Measurements from ENCODE around the gene FAM222B.
"Not testable (repeated sequence)": the region's sequence is repeated elsewhere in the genome, so short reads cannot be mapped to it uniquely, and the experiment has no call there.

Gene FAM222B, protein sequence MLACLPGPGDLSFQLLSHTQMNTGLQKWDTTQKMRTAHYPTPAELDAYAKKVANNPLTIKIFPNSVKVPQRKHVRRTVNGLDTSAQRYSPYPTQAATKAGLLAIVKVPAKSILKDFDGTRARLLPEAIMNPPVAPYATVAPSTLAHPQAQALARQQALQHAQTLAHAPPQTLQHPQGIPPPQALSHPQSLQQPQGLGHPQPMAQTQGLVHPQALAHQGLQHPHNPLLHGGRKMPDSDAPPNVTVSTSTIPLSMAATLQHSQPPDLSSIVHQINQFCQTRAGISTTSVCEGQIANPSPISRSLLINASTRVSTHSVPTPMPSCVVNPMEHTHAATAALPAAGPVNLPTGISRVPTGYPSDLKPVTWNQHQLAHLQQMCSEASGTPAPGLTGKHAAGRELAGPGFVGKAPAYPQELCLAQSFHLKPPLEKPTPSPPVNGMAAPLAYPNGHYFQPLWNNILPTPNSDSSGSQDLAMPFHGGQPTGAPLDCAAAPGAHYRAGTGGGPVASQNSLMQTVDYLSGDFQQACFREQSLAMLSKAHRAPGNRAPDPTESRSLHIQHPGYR

DNA sequence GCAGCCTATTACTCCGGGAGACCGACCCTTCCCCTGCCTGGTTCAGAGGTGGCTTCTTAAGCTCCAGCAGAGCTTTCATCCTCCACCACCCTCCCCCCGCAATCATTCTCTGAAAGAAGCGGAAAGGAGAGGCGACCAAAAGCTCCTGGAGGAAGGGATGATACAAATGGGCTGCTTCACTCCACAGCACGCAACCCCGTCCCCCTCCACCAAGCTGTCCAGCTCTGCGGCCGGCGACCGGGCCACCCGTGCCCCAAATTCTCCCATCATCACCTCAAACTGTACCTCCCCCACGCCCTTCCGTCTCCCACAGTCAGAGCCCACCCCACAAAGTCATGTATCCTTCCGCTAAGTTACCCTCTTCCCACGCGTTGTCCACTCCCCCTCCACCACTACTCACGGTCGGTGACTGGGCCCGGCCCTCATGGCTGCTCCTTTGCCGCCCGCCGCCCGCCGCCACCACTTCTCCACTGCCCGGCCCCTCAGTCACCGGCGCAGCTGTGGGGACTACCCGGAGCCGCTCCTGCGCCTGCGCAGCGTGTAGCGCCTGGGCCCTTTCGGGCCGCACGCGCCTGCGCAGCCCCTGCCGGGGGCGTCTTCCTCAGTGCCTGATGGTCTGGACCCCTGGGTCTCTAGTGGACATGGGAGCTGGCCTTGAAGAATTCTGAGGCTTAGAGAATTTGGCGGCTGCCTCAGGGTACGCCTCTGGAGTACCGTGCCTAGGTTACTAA is at the start of gene FAM222B:
Gene FAM222B (minus strand): TSS at position 509 of the 731 bp plus-strand sequence. CDS start 76,123 bp downstream, outside the sequence.
- peak; percentile 72 for FAIRE-seq

DNA sequence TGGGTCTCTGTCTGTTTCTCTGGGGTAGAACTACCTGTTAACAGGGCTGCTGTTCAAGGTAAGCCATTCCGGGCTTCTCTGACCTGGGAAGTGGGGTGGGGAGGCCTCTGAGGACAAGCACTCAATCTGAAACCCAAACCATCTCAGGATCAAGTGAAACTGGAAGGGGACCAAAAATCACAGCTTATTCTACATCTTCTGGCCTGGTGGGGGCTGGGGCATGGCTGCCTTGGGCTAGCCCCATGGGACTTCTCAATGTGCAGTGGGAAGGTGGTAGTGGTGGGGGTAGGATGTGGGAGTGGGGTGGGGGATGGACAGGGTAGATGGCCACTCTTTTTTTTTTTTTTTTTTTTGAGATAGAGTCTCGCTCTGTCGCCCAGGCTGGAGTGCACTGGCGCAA is 49.4 kb upstream of the FAM222B start:
- peak; percentile 50 for DNase-seq (ENCODE audit: extremely low spot score, insufficient read length, low read depth)
- FAIRE-seq, result peak; percentile 88

More for the DNA sequence above, at the start of gene FAM222B:
- DNase-seq (ENCODE audit: extremely low spot score, insufficient read length, low read depth), result peak; percentile 99

DNA sequence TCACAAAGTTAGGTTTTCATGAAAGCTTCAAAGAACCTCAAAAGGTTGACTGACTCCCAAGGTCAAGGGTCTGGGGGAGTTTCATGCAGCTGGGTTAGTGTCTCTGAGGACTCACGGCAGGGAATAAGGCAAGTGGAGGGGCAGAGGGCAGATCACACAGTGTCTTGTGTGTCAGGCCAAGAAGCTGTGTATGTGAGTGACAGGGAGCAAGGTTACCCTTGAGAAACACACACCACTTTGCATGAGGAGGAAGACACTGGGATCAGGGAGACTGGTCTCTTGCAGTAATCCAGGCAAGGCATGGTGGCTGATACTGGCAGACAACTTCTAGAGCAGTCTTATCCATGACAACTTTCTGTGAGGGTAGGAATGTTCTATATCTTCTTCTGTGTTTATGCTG is 48.6 kb upstream of the FAM222B start:
- DNase-seq (ENCODE audit: extremely low spot score, insufficient read length, low read depth), result no peak
- no peak for FAIRE-seq

DNA sequence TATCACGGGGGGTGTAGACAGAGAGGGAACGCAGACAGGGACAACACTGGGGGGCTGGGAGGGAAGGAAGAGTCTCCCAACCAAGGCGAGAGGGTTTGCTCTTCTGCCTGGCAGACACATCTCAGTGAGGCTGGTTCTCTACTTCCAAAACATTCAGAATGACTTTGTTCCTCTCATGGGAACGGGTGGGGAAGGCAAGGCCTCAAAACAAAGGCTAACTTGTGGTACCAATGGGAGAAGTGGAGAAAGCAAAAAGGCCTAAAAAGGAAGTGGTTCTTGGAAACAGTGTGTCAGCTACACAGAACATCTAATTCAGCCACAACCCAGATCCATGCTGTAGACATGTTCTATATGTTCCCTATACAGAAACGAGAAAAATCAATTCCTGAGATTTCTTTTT is 47.4 kb upstream of the FAM222B start:
- FAIRE-seq (no peak), DNase-seq (ENCODE audit: extremely low spot score, insufficient read length, low read depth) (no peak)

DNA sequence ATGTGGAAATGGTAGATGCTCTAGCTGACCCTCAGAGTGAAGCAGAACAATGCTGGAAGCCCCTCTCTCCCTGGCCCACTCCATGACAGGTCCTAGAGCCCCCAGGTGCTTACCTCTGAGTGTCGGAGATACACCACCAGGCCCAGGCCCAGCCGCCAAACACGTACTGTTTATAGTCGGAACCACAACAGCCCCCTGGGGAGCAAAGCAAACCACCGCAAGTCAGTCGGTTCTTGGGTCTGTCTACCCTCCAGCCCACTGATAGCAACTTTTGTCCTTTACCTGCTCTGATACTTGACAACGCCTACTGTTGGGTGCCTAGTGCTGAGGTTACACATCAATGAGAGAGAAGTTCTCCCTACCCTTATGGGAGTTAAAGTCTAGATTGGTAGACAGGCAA is 46.2 kb upstream of the FAM222B start:
- FAIRE-seq (no peak), DNase-seq (ENCODE audit: extremely low spot score, insufficient read length, low read depth) (no peak)

DNA sequence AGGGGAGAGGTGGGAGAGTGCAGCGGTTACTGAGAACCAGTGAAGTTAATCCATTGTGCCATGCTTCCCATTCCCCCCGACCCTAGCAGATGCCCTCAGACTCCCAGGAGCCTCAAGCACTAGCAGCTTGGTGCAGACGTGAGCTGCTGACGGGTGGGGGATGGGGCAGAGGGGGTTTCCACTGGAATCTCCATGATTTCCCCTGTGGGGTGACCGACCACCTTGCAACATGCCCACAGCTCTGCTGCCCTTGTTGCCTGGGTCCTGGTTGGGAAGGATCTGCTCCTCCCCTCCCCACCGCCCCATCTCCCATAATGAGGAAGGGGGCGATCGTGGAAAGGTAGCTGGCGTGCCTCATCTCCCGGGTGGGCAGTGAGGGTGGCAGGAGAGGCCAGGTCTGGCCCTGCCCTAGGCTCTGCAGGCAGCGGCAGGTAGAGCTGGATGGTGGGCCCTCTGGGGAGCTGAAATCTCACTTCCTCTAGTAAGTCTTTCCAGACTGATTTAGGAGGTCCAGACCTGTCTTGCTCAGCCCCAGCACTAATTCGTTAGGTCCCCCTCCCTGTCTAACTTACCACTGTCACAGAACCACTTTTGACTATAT is 45.4 kb upstream of the FAM222B start:
- DNase-seq (ENCODE audit: extremely low spot score, insufficient read length, low read depth), result no peak
- FAIRE-seq, result peak; percentile 60

DNA sequence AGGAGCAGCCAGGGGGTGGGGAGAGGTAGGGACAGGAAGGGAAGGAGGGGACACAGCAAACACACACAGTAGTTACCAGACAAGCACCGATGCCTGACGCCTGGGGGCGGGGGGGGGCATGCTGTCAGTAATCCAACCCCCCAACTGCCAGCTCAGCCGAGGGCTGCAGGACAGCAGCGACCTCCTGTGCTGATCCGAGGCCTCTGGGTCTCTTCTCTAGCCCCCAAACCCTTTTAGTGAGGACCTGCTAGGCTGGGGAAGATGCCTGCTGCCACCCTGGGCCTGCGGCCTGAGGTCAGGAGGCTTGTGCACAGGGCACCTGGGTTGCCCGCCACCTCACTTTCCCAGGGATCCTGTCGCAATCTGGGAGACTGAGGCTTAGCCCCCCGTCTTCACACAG is 43.4 kb upstream of the FAM222B start:
- DNase-seq (ENCODE audit: extremely low spot score, insufficient read length, low read depth), result no peak
- FAIRE-seq, result no peak

DNA sequence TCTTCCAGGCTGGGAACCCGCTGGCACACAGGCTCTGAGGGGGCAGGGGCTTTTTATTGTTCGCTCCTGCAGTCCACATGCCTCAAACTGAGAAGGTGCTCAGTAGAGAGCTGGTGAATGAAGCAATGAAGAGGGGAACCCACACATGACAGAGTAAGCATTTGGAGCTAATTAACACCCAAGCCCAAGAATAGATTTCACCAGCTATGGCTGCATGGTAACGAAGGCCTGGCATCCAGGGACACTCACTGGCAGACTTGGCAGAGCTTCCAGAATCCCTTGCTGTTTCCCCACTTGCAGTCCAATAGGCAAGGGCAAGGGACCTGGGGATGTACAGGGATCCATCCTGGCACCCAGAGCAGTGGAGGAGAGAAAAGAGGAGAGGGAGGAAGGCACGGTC is 42.8 kb upstream of the FAM222B start:
- FAIRE-seq, result no peak
- no peak for DNase-seq (ENCODE audit: extremely low spot score, insufficient read length, low read depth)

DNA sequence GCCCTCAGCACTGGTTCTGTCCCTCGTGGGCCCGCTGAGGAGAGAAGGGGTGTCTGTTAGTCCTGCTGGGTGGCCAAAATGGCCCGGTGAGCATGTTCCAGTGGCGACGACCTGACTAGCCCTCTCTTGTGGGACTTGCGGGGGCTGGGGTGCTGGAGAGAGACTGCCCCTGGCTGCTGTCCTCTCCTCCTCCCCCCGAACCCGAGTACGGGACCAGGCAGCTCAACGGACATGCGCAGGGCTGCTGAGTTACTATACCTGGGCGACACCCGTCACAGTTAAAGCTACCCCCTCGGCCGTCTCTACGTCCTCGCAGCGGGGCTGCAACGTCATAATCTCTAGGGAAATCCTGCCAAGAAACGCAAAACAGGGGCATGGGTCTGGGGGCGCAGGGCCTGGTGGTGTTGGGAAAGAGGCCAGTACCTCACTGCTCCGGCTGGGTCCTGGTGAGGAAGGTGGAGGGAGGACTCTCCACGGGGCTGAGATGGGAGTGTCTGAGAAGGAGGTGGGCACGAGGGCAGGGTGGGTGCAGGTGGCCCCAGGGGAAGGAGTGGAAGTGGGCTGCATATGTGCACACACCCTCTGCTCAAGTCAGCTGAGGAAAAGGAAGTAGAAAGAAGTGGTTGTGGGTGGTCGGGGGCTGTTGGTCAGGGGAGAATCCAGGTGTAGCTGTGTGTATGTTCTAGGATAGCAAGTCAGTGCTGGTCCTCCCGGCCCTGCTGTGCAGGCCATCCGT is 41.5 kb upstream of the FAM222B start:
- DNase-seq (ENCODE audit: extremely low spot score, insufficient read length, low read depth) (no peak), FAIRE-seq (no peak)

DNA sequence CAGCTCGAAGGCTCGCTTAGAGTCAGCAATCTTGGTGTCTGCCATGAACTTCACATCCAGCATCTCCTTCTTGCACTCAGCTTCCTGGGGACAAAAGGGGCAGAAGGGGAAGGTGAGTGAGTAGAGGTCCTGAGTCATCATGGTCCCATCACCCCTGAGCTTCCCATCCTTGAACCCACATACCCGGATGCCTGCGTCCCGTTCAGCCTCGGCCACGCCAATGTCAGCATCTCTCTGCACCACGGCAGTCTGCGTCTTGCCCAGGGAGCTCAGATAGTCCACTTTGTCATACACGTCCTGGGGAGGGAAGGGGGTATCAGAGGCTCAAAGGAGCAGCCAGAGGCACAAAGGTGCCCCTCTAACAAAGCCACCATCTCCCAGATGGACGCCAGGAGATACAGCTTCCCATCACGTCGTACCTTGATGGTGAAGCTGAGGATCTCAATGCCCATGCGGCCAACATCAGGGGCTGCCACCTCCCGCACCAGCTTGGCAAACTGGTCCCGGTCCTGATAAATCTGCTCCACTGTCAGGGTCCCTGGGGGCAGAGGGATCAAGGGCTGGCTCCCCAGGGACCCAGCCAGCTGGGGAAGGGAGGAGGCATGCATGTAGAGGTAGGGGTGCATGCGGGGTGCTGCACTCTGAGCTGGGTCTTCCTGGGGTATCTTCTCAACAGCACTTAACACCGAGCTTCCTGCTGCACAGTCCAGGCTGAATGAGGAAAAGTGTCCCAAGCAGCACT is 39.7 kb upstream of the FAM222B start:
- no peak for FAIRE-seq
- DNase-seq (ENCODE audit: extremely low spot score, insufficient read length, low read depth), result no peak

DNA sequence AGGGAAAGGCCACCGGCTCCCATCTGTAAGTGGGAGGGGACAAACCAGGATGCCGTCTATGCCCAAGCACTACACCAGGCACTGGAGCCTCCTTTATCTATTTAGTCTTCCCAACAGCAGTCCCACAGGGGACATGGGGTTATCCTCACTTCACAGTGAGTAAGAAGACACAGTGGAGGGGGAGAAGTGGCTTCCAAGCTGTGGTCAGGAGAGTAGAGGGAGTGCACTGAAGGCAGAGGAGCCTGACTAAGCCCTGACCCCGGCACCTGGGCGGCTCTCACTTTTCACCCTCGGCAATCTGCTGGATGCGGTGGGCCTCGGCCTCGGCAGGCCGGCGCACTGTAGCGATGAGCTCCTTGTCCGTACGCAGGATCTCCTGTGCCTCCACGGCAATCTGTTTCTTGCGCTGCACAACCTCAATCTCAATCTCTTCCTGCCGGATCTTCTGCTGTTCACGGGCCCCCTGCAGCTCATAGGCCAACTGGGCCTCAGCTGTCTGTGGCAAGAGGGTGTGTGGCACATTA is 39.0 kb upstream of the FAM222B start:
- DNase-seq (ENCODE audit: extremely low spot score, insufficient read length, low read depth) (no peak), FAIRE-seq (no peak)

DNA sequence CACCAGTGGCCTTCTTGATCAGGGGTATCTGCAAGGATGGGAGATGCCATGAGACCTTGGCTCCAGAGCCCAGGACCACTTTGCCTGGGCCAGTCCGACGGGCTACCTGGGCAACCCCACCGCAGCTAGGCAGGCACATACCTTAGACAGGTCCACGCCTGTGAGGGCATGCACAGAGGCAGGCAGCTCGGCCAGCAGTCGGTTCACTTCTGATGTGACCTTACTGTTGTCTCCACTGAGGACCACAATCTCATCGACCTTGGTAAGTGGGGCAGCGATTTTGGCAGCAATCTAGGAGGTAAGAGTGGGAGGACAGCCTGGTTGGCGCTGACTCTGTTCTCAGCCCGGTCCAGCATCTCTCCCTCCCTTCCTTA is 38.0 kb upstream of the FAM222B start:
- FAIRE-seq, result no peak

DNA sequence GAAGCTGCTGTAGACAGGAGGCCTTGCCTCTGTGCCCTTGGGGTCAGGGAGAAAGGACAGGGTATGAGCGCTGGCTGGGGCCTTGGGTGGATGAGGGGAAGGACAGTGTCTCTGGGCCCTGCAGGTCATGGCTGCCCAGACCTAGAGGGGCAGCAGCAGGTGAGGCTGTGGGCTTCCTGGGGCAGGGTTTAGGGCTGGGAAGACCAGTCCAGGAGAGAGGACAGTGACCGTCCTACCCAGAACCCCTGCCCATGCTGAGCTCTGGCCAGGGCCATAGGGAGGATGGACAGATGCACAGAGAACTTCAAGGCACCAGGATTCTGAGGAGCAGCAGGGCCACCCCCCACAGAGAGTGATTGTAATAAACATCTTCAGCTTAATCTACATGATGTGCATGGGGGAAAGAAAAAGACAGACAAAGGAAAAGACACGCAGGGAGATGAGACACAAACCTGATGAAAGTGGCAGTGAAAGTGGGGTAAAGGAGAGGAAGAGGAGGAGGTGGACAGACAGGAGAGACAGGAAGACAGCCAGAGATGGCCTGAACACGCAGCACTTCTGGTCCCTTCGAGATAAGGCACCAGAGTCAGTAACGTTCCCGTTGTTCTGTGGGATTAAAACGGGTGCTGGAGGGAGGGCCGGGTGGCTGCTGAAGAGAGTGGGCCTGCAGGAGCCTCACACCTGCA is 37.4 kb upstream of the FAM222B start:
- FAIRE-seq, result no peak

More for the DNA sequence above, 38.0 kb upstream of the FAM222B start:
- DNase-seq (ENCODE audit: extremely low spot score, insufficient read length, low read depth), result no peak

DNA sequence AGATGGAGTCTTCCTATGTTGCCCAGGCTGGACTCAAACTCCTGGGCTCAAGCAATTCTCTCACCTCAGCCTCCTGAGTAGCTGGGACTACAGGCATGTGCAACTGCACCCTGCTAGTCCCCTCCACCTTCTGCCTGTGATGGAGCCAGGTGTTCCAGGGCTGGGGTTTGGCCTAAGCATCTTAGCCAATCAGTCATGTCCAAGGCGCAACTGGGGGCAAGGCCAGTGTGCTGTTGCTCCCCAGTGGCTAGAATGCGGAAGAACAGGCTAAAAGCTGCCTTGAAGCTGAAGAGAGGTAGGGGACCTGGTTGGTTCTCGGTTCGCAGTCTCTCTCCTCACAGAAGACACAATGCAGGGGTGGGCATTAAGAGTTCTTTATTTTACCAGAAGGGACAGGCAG is 36.4 kb upstream of the FAM222B start:
- FAIRE-seq (peak; percentile 66), DNase-seq (ENCODE audit: extremely low spot score, insufficient read length, low read depth) (no peak)

More for the DNA sequence above, 37.4 kb upstream of the FAM222B start:
- no peak for DNase-seq (ENCODE audit: extremely low spot score, insufficient read length, low read depth)

DNA sequence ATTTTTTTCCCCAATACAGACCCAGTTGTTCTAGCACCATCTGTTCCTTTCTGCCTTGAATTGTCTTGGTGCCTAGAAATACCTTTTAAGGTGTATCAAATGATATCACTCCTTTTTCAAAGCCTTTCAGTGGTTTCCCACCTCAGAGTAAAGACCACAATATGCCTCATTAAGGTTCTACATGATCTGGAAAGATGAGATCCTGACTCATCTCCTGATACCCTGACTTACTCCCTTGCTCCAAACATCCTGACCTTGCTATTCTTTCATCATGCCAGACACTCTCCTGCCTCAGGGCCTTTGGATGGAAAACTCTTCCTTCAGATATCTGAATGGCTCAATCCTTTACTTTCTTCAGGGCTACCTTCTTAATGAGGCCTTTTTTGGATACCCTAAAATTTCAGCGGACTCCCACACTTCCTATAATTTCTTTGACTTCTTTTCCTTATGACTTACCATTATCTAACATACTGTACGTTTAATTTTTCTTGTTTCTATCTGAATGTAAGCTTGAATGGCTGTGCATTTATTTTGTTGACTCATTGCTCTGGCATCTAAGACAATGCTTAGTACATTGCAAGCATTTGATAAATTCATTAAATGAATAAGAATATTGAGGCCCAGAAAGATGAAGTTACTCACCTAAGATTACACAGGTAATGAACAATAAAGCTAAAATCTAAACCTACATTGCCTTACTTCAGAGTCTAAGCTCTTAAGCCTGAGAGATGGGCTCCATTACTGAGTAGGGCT is 35.7 kb upstream of the FAM222B start:
- FAIRE-seq (no peak), DNase-seq (ENCODE audit: extremely low spot score, insufficient read length, low read depth) (no peak)

DNA sequence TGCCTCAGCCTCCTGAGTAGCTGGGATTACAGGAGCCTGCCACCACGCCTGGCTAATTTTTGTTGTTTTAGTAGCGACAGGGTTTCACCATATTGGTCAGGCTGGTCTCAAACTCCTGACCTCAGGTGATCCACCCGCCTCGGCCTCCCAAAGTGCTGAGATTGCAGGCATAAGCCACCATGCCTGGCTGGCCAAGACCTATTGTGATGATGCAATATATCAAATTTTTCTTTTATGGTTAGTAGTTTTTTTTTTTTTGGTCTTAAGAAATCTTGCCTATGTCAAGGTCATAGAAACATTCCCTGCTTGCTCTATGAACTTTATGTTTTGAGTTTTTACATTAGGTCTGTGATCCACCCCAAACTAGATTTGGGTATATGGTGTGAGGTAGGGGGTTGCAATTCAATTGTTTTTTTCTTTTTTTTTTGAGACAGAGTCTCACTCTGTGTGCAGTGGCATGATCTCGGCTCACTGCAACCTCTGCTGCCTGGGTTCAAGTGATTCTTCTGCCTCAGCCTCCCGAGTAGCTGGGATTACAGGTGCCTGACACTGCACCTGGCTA is 34.6 kb upstream of the FAM222B start:
- FAIRE-seq, result not testable (repeated sequence)

DNA sequence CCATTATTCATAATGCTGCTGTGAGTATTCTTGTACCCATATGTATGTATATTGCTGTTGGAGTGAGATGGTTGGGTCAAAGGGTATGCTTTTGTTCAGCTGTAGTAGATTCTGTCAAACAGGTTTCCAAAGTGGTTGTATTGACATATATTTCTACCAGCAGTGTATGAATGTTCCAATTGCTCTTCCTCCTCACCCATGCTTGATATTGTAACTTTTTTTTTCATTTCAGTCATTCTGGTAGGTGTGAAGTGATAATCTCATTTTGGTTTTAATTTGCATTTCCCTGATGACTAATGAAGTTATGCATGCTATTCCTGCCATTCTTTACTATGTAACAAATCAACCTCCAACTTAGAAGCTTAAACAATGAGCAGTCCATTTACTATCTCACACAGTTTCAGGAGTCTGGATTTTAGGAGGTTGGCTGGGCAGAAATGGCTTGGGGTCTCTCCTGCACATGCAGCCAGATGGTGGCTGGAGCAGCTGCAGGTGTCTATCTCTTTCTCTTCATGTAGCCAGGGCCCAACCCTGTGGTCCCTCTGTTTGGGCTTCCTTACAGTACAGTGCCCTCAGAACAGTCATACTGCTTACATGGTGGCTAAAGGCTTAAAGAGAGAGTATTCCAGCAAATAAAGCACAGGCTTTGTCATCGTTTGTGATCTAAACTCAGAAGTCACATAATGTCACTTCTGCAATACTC is 33.4 kb upstream of the FAM222B start:
- no peak for FAIRE-seq

More for the DNA sequence above, 34.6 kb upstream of the FAM222B start:
- not testable (repeated sequence) for DNase-seq (ENCODE audit: extremely low spot score, insufficient read length, low read depth)

More for the DNA sequence above, 33.4 kb upstream of the FAM222B start:
- no peak for DNase-seq (ENCODE audit: extremely low spot score, insufficient read length, low read depth)
